A673 (cell line): ENCODE measurements around the gene PBRM1. TPM values are rescaled to one million over a fixed set of nuclear protein-coding genes. Genes with fewer than 3 reads are reported as not detected.
A peak's percentile ranks its signal among the peaks of the same experiment; 100 is the strongest.
"Not testable (repeated sequence)": the region's sequence is repeated elsewhere in the genome, so short reads cannot be mapped to it uniquely, and the experiment has no call there.

Experiments used
- BruUV-seq: library from RNA; stranded (reverse); fragments of 400-500 nt; replicated peaks from 2 replicates; lab custom pipeline; 2021; lab: Mats Ljungman, UMichigan
- CTCF ChIA-PET: fragments of 300-600 bp; sonication (Branson Sonifier 250); formaldehyde crosslinking; loops from one replicate; lab custom pipeline; 2022; ENCODE audit warnings: antibody characterized with exemption; lab: Charles Lee
- POLR2A ChIA-PET: fragments of 300-600 bp; sonication (Branson Sonifier 250); formaldehyde crosslinking; loops from one replicate; lab custom pipeline; 2022; ENCODE audit warnings: antibody characterized with exemption; ENCODE audit not compliant: low non-redundant PET; lab: Charles Lee
- DNase-seq: peaks from one replicate; pipeline ENCODE4 v3.0.0-alpha.2; 2015; ENCODE audit warnings: low spot score
- H3K27ac ChIP-seq: fragments of 200-600 bp; sonication (generic); 2 replicates; pipeline ENCODE4 v1.5.1; 2016; ENCODE audit warnings: mixed run types, low read depth, mild to moderate bottlenecking, mixed read lengths, antibody characterized with exemption, low read length; ENCODE audit not compliant: poor library complexity, severe bottlenecking
- H3K27me3 ChIP-seq: fragments of 200-600 bp; sonication (generic); replicated peaks from 2 replicates; pipeline ENCODE4 v1.6.1; 2017; ENCODE audit warnings: mixed run types, low read depth, mild to moderate bottlenecking, mixed read lengths, antibody characterized with exemption, low read length; ENCODE audit not compliant: insufficient read depth, poor library complexity
- H3K36me3 ChIP-seq: fragments of 200-600 bp; sonication (generic); 2 replicates; pipeline ENCODE4 v1.6.1; 2016; ENCODE audit warnings: mixed run types, mild to moderate bottlenecking, mixed read lengths, antibody characterized with exemption, low read length; ENCODE audit not compliant: insufficient read depth, poor library complexity, severe bottlenecking
- H3K4me1 ChIP-seq: fragments of 200-600 bp; sonication (generic); 2 replicates; pipeline ENCODE4 v1.6.1; 2017; ENCODE audit warnings: mixed run types, mild to moderate bottlenecking, mixed read lengths, antibody characterized with exemption, low read length; ENCODE audit not compliant: insufficient read depth, poor library complexity, severe bottlenecking
- H3K4me3 ChIP-seq: fragments of 200-600 bp; sonication (generic); 2 replicates; pipeline ENCODE4 v1.5.1; 2016; ENCODE audit warnings: low read depth, mixed run types, mild to moderate bottlenecking, mixed read lengths, low read length; ENCODE audit not compliant: poor library complexity, severe bottlenecking
- H3K9me3 ChIP-seq: fragments of 200-600 bp; sonication (generic); 2 replicates; pipeline ENCODE4 v1.6.1; 2016; ENCODE audit warnings: mixed run types, low read depth, mild to moderate bottlenecking, mixed read lengths, antibody characterized with exemption, low read length; ENCODE audit not compliant: poor library complexity, severe bottlenecking
- EZH2 ChIP-seq: fragments of 200-600 bp; sonication (generic); IDR thresholded peaks from 2 replicates; pipeline ENCODE4 v1.6.1; 2017; ENCODE audit warnings: borderline replicate concordance, low read depth, mild to moderate bottlenecking, mixed read lengths, antibody characterized with exemption, low read length; ENCODE audit not compliant: poor library complexity, severe bottlenecking
- intact Hi-C: fragments of 100-400 bp; cut with micrococcal nuclease; formaldehyde crosslinking; loops from one replicate; pipeline ENCODE4 v1.10.0; 2022; ENCODE audit not compliant: unreplicated experiment
- total RNA-seq: library from RNA; stranded (reverse); gene quantifications from 2 replicates; pipeline ENCODE4 v1.2.3, GENCODE V29; 2021
- TF ChIP-seq, protein P1 (sequence below): fragments of 300-800, 200-600 bp; sonication (generic); conservative IDR thresholded peaks from 2 replicates; pipeline ENCODE4 v1.5.1; 2017; ENCODE audit warnings: low read depth, mild to moderate bottlenecking, antibody characterized with exemption, low read length, moderate library complexity, mixed read lengths

The PBRM1 gene
- total RNA-seq, 1 experiment from 2014 or later = 65.0 TPM

- Histone ChIP-seq H3K27ac (no peak overlapping the region), H3K9me3 (no peaks in the 10 kb centered on the region), H3K27me3 (no peaks in the 10 kb centered on the region), H3K4me1 (peaks cover 5% of the 10 kb centered on the region), H3K36me3 (peaks cover 9% of the 10 kb centered on the region), H3K4me3 (no peak overlapping the region)
- no peak for DNase-seq
- intact Hi-C loops = no loop called here
- TF ChIP-seq EZH2 = no peak
- TF ChIP-seq, protein P1, sequence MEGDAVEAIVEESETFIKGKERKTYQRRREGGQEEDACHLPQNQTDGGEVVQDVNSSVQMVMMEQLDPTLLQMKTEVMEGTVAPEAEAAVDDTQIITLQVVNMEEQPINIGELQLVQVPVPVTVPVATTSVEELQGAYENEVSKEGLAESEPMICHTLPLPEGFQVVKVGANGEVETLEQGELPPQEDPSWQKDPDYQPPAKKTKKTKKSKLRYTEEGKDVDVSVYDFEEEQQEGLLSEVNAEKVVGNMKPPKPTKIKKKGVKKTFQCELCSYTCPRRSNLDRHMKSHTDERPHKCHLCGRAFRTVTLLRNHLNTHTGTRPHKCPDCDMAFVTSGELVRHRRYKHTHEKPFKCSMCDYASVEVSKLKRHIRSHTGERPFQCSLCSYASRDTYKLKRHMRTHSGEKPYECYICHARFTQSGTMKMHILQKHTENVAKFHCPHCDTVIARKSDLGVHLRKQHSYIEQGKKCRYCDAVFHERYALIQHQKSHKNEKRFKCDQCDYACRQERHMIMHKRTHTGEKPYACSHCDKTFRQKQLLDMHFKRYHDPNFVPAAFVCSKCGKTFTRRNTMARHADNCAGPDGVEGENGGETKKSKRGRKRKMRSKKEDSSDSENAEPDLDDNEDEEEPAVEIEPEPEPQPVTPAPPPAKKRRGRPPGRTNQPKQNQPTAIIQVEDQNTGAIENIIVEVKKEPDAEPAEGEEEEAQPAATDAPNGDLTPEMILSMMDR = no peak
- POLR2A ChIA-PET = no interaction called here
- BruUV-seq = TSS peak; percentile 11
- CTCF ChIA-PET = no interaction called here
These were observed 157.8 kb downstream of the PBRM1 start for GRCh38 chr3:52527732-52528585.

DNA sequence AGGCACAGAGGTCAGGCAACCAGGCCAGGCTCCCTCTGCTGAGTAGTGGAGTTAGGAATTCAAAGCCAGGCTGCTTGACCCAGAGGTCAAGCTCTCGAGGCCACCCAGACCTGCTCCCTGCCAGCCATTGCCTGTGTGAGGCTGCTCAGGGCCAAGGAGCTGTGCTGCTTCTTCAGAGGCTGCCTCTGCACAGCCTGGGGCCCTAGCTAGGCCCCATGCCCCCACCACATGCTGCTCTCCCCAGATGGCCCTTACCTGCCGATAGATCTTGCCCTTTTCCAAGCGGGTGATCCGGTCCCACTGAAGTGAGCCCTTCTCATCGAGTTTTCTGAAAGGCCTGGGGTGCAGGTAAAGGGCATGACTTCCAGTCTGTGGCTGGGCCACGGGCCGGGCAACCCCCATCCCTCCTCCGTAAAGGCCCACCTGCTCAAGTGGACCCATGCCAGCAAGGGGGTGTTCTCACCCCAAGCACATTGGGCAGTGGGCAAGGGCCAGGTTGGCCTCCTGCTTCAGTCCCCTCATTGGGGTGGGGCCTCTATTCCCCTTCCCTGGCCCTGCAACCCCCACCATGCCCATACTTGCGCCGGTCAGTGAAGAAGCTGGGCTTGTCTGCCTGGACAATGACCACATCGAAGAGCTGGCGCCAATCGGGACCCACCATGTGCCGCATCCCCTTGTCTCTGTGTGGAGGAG lies 158.5 kb downstream of the PBRM1 start:
- Histone ChIP-seq H3K36me3 (peaks cover 9% of the 10 kb centered on the region), H3K4me1 (peaks cover 5% of the 10 kb centered on the region), H3K4me3 (no peak overlapping the region), H3K9me3 (no peaks in the 10 kb centered on the region), H3K27me3 (no peaks in the 10 kb centered on the region), H3K27ac (no peak overlapping the region)
- ChIA-PET POLR2A (no interaction called here), CTCF (no interaction called here)
- DNase-seq = no peak
- no peak for TF ChIP-seq EZH2
- TF ChIP-seq, protein P1 = no peak
- no TSS peak for BruUV-seq
- intact Hi-C loops = no loop called here

GRCh38 chr3:52526671-52527038 lies 159.1 kb downstream of the PBRM1 start:
- H3K9me3 ChIP-seq, H3K4me1 ChIP-seq, H3K27ac ChIP-seq, H3K36me3 ChIP-seq, H3K4me3 ChIP-seq, CTCF ChIA-PET, H3K27me3 ChIP-seq, BruUV-seq, DNase-seq, intact Hi-C loops, POLR2A ChIA-PET: not testable (repeated sequence)
